Erythroblast (primary cell): Measurements from ENCODE around the gene PDZD8.

Experiments used
- GATA1 ChIP-seq: IDR thresholded peaks from 2 replicates; pipeline ENCODE4 v1.6.1; 2011; ENCODE audit warnings: low read depth, mild to moderate bottlenecking, control low read depth, low read length, moderate library complexity
- POLR2A ChIP-seq: IDR thresholded peaks from 2 replicates; pipeline ENCODE4 v1.6.1; 2011; ENCODE audit warnings: mild to moderate bottlenecking, low read length

DNA sequence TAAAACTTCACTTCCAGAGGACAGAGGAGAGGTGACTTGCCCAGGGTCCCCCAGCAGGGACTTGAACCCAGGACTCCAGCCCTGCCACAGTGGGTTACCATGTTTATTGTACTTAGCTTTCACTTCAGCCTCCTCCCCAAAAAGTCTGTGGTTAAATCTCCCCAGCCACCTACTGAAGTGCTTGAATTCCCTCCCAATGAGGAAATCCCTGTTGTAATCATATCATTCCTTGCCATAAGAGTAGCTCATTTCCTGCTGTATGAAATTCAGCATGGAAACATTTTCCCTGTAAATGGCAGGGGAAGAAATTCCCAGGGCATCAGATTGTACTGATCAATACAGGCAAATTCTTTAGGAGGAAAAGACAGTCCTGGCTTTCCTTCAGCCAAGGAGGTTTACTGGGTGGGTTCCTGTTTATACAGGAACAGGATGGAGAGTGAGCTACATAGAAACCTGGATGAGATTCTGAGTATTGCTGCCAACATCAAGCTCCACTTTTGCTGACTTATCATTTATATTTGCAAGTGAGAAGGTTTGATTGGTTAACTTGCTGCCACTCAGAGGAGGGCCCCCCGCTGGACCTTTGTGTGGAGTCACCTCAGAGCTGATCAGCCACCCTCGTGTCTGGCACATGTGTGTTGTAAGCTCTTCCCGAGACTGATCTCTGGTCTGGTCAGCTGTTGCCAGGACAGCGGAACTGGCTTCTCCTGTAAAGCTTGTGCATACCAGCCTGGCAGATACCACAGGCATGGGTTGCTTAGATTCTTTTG is 16.4 kb upstream of the PDZD8 start:
- no peak for TF ChIP-seq POLR2A
- no peak for TF ChIP-seq GATA1
